ENCODE data around the gene MYOF.
"Not testable (repeated sequence)": the region's sequence is repeated elsewhere in the genome, so short reads cannot be mapped to it uniquely, and the experiment has no call there.

The MYOF gene

GRCh38 chr10:93481637-93482144, 443 bp downstream of the MYOF start:
- DNase-seq = peak in 1 of 2 donors; percentile 46

- no peak for DNase-seq
Observed at GRCh38 chr10:93478873-93479272, 3.3 kb downstream of the MYOF start.

GRCh38 chr10:93476756-93477155, 5.4 kb downstream of the MYOF start:
- no peak for DNase-seq

GRCh38 chr10:93475871-93476270, 6.3 kb downstream of the MYOF start:
- peak; percentile 41 to 56 for DNase-seq

GRCh38 chr10:93475227-93475626, 6.9 kb downstream of the MYOF start:
- no peak for DNase-seq

GRCh38 chr10:93473804-93474472, 8.2 kb downstream of the MYOF start:
- no peak for DNase-seq

GRCh38 chr10:93473161-93473560, 9.0 kb downstream of the MYOF start:
- no peak for DNase-seq

GRCh38 chr10:93471110-93471651, 11.0 kb downstream of the MYOF start:
- peak; percentile 62 to 65 for DNase-seq

GRCh38 chr10:93469454-93469853, 12.7 kb downstream of the MYOF start:
- DNase-seq = no peak

- no peak for DNase-seq
Observed at GRCh38 chr10:93468461-93469213, 13.5 kb downstream of the MYOF start.

GRCh38 chr10:93467635-93468034, 14.5 kb downstream of the MYOF start:
- not testable (repeated sequence) for DNase-seq

- DNase-seq = peak; percentile 71 to 95
Observed at GRCh38 chr10:93465806-93466675, 16.1 kb downstream of the MYOF start.

- peak; percentile 47 to 56 for DNase-seq
Observed at GRCh38 chr10:93464776-93465388, 17.3 kb downstream of the MYOF start.

- DNase-seq = peak; percentile 82 to 88
Observed at GRCh38 chr10:93463723-93464476, 18.2 kb downstream of the MYOF start.

GRCh38 chr10:93462881-93463280, 19.3 kb downstream of the MYOF start:
- DNase-seq = peak; percentile 64 to 77

GRCh38 chr10:93462371-93462770, 19.8 kb downstream of the MYOF start:
- DNase-seq = no peak

- DNase-seq = no peak
Observed at GRCh38 chr10:93461807-93462178, 20.3 kb downstream of the MYOF start.

- DNase-seq = no peak
Observed at GRCh38 chr10:93461109-93461806, 20.9 kb downstream of the MYOF start.

- DNase-seq = no peak
Observed at GRCh38 chr10:93459466-93459865, 22.7 kb downstream of the MYOF start.

GRCh38 chr10:93458821-93459257, 23.3 kb downstream of the MYOF start:
- peak; percentile 48 to 87 for DNase-seq

- DNase-seq = no peak
Observed at GRCh38 chr10:93457511-93457910, 24.6 kb downstream of the MYOF start.

All from inflammatory macrophage treated with lipopolysaccharide for 1 hour (primary cell).